Fibroblast of lung (primary cell): Measurements from ENCODE around the gene ZDHHC20. TPM values are rescaled to one million over a fixed set of nuclear protein-coding genes. Genes with fewer than 3 reads are reported as not detected.

ENCODE experiments used
- DNase-seq, 2 donors: peaks; one replicate each; pipeline versions ENCODE4 v3.0.0 to v3.0.0-alpha.2; 2010; ENCODE audit warnings: low read depth in 2 of 2
- H2AFZ ChIP-seq: 2 replicates; pipeline ENCODE4 v1.5.1; 2012; ENCODE audit warnings: low read length, control low read depth, inconsistent platforms
- H3K27ac ChIP-seq: 2 replicates; pipeline ENCODE4 v1.5.1; 2011; ENCODE audit warnings: low read length, control low read depth; ENCODE audit not compliant: insufficient read depth
- H3K27me3 ChIP-seq: 2 replicates; pipeline ENCODE4 v1.5.1; 2011; ENCODE audit warnings: mild to moderate bottlenecking, low read length; ENCODE audit not compliant: control insufficient read depth, insufficient read depth
- H3K36me3 ChIP-seq: 2 replicates; pipeline ENCODE4 v1.5.1; 2011; ENCODE audit warnings: low read length; ENCODE audit not compliant: control insufficient read depth, insufficient read depth
- H3K4me1 ChIP-seq: 2 replicates; pipeline ENCODE4 v1.5.1; 2011; ENCODE audit warnings: low read length; ENCODE audit not compliant: control insufficient read depth, insufficient read depth; ENCODE audit errors: extremely low read depth
- H3K4me2 ChIP-seq: 2 replicates; pipeline ENCODE4 v1.5.1; 2011; ENCODE audit warnings: low read length, control low read depth; ENCODE audit not compliant: insufficient read depth; ENCODE audit errors: extremely low read depth
- H3K4me3 ChIP-seq, 4 experiments: fragments of 200-600 bp in 1 of 4; sonication (generic) in 1 of 4; replicated peaks in 1 of 4; 2 replicates each; pipeline ENCODE4 v1.5.1; 2011 to 2016; ENCODE audit warnings: low read length in 4 of 4, low read depth in 3 of 4, mild to moderate bottlenecking in 3 of 4, control low read depth in 2 of 4, inconsistent platforms in 1 of 4, mixed read lengths in 1 of 4; ENCODE audit not compliant: insufficient read depth in 1 of 4; ENCODE audit errors: control extremely low read depth in 1 of 4
- H3K79me2 ChIP-seq: 2 replicates; pipeline ENCODE4 v1.5.1; 2012; ENCODE audit warnings: mild to moderate bottlenecking, low read length, inconsistent platforms; ENCODE audit not compliant: control insufficient read depth, insufficient read depth
- H3K9ac ChIP-seq: 2 replicates; pipeline ENCODE4 v1.5.1; 2011; ENCODE audit warnings: mild to moderate bottlenecking, low read length, control low read depth; ENCODE audit not compliant: insufficient read depth
- H3K9me3 ChIP-seq: 2 replicates; pipeline ENCODE4 v1.5.1; 2012; ENCODE audit warnings: low read depth, low read length; ENCODE audit not compliant: control insufficient read depth, insufficient read depth
- H4K20me1 ChIP-seq: 2 replicates; pipeline ENCODE4 v1.5.1; 2011; ENCODE audit warnings: low read length; ENCODE audit not compliant: control insufficient read depth, insufficient read depth; ENCODE audit errors: extremely low read depth
- CTCF ChIP-seq, 2 donors: IDR thresholded peaks in 1 of 2; conservative IDR thresholded peaks in 1 of 2; 1 replicate in 1 of 2; 2 replicates in 1 of 2; pipeline ENCODE4 v1.5.1; 2011 to 2012; ENCODE audit warnings: low read length in 2 of 2, control low read depth in 1 of 2, inconsistent platforms in 1 of 2, low read depth in 1 of 2, mild to moderate bottlenecking in 1 of 2
- EZH2 ChIP-seq: IDR thresholded peaks from 2 replicates; pipeline ENCODE4 v1.5.1; 2012; ENCODE audit warnings: low read length, control low read depth, mild to moderate bottlenecking; ENCODE audit errors: missing control alignments
- polyA plus RNA-seq, 2 donors: library from polyadenylated mRNA; depleted of rRNA in 1 of 2; stranded (reverse) in 1 of 2; unstranded in 1 of 2; fragments of >200 nt; gene quantifications; 2 replicates each; pipeline ENCODE4 v1.2.1, GENCODE V29; 2011 to 2012; ENCODE audit warnings: missing spikeins in 1 of 2
- total RNA-seq: library from RNA; depleted of rRNA; stranded (reverse); fragments of >200 nt; gene quantifications from 2 replicates; pipeline ENCODE4 v1.2.1, GENCODE V29; 2014

ZDHHC20 gene
- total and polyA plus RNA-seq, 2 donors (not counting 1 experiment from before 2014, with no cell fraction given): 69.3 to 81.6 TPM

GRCh38 chr13:21486322-21486721, 27.2 kb upstream of the ZDHHC20 start:
- no peak for TF ChIP-seq CTCF (conservative IDR thresholded peaks at IDR 0.05 in 1 of 2, IDR thresholded peaks at IDR 0.05 in 1 of 2; ENCODE audit: low read depth in 1 of 2, low read length in 2 of 2)
- no peak for TF ChIP-seq EZH2
- Histone ChIP-seq H3K36me3 (peaks cover 3% of the 10 kb centered on the region), H3K27ac (no peak overlapping the region), H3K4me1 (no peaks in the 10 kb centered on the region), H3K4me2 (no peak overlapping the region), H3K27me3 (no peaks in the 10 kb centered on the region), H4K20me1 (no peaks in the 10 kb centered on the region), H2AFZ (no peak overlapping the region), H3K4me3 (no peak overlapping the region), H3K9me3 (no peaks in the 10 kb centered on the region), H3K79me2 (no peaks in the 10 kb centered on the region), H3K9ac (no peak overlapping the region)
- no peak for DNase-seq

GRCh38 chr13:21483748-21484147, 24.6 kb upstream of the ZDHHC20 start:
- Histone ChIP-seq H3K27ac (no peak overlapping the region), H3K27me3 (no peaks in the 10 kb centered on the region), H3K36me3 (no peaks in the 10 kb centered on the region), H3K4me3 (no peak overlapping the region), H3K4me1 (no peaks in the 10 kb centered on the region), H2AFZ (no peak overlapping the region), H3K9ac (no peak overlapping the region), H3K9me3 (no peaks in the 10 kb centered on the region), H3K79me2 (no peaks in the 10 kb centered on the region), H4K20me1 (no peaks in the 10 kb centered on the region), H3K4me2 (no peak overlapping the region)
- TF ChIP-seq EZH2 (no peak), CTCF (conservative IDR thresholded peaks at IDR 0.05 in 1 of 2, IDR thresholded peaks at IDR 0.05 in 1 of 2; ENCODE audit: low read depth in 1 of 2, low read length in 2 of 2) (no peak)
- DNase-seq: no peak

GRCh38 chr13:21481359-21481758, 22.3 kb upstream of the ZDHHC20 start:
- Histone ChIP-seq H2AFZ (no peak overlapping the region), H3K79me2 (no peaks in the 10 kb centered on the region)

More at GRCh38 chr13:21481359-21481758, 22.3 kb upstream of the ZDHHC20 start:
- no peak overlapping the region for H3K27ac ChIP-seq
- no peak overlapping the region for H3K4me2 ChIP-seq
- TF ChIP-seq CTCF (conservative IDR thresholded peaks at IDR 0.05 in 1 of 2, IDR thresholded peaks at IDR 0.05 in 1 of 2; ENCODE audit: low read depth in 1 of 2, low read length in 2 of 2) (no peak), EZH2 (no peak)
- no peaks in the 10 kb centered on the region for H3K36me3 ChIP-seq
- DNase-seq: no peak
- H3K4me3 ChIP-seq: no peak overlapping the region
- H3K4me1 ChIP-seq: no peaks in the 10 kb centered on the region
- no peaks in the 10 kb centered on the region for H3K9me3 ChIP-seq
- no peaks in the 10 kb centered on the region for H4K20me1 ChIP-seq
- H3K9ac ChIP-seq: no peak overlapping the region
- H3K27me3 ChIP-seq: no peaks in the 10 kb centered on the region
